ENCODE results near the gene COMMD9. TPM values are rescaled to one million over a fixed set of nuclear protein-coding genes. Genes with fewer than 3 reads are reported as not detected.

The COMMD9 gene
- total and polyA plus RNA-seq, 2 experiments from 2014 or later, result 50.3 to 95.3 TPM

DNA sequence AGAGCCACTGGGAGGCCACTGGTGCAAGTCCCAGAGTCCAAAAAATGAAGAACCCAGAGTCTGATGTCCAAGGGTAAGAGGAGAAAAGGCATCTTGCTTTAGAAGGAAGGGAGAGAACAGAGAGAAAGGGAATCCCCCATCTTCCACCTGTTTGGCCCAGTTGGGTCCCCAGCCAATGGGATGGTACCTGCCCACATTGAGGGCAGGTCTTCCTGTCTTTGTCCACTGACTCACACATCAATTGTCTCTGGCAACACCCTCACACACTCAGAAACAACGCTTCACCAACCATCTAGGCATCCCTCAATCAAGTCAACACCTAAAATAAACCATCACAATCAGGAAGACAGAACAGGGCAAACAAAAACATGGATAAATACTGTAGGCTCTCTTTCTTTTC lies 6.3 kb downstream of the COMMD9 start:
- no peaks in the 10 kb centered on the region for H3K36me3 ChIP-seq (replicated peaks; ENCODE audit: insufficient read depth, low read depth)
- H4K20me1 ChIP-seq (ENCODE audit: insufficient read depth, poor library complexity, severe bottlenecking), result no peaks in the 10 kb centered on the region
- TF ChIP-seq EZH2 (IDR thresholded peaks at IDR 0.05; ENCODE audit: borderline replicate concordance) (no peak), EZH2phosphoT487 (IDR thresholded peaks at IDR 0.05; ENCODE audit: low read depth, severe bottlenecking, unreplicated experiment) (no peak)
- TF ChIP-seq, protein P1, sequence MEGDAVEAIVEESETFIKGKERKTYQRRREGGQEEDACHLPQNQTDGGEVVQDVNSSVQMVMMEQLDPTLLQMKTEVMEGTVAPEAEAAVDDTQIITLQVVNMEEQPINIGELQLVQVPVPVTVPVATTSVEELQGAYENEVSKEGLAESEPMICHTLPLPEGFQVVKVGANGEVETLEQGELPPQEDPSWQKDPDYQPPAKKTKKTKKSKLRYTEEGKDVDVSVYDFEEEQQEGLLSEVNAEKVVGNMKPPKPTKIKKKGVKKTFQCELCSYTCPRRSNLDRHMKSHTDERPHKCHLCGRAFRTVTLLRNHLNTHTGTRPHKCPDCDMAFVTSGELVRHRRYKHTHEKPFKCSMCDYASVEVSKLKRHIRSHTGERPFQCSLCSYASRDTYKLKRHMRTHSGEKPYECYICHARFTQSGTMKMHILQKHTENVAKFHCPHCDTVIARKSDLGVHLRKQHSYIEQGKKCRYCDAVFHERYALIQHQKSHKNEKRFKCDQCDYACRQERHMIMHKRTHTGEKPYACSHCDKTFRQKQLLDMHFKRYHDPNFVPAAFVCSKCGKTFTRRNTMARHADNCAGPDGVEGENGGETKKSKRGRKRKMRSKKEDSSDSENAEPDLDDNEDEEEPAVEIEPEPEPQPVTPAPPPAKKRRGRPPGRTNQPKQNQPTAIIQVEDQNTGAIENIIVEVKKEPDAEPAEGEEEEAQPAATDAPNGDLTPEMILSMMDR (IDR thresholded peaks at IDR 0.05; ENCODE audit: poor library complexity), result no peak
- H3K27me3 ChIP-seq, result no peaks in the 10 kb centered on the region
- no peaks in the 10 kb centered on the region for H3K9me2 ChIP-seq (replicated peaks; ENCODE audit: insufficient read depth)
- no peaks in the 10 kb centered on the region for H3K4me1 ChIP-seq (ENCODE audit: insufficient read depth)
- no peak overlapping the region for H3K4me3 ChIP-seq
- H3K79me2 ChIP-seq, result peaks cover 61% of the 10 kb centered on the region
- H2AFZ ChIP-seq, result no peak overlapping the region
- WGBS (ENCODE audit: low lambda C conversion rate, missing lambda C conversion rate), result 79% methylated on average over 1 of the region's 1 CpG
- DNase-seq (ENCODE audit: low spot score), result no peak
- H3K4me2 ChIP-seq, result no peak overlapping the region
- no peaks in the 10 kb centered on the region for H3K9me3 ChIP-seq (ENCODE audit: low read depth)
- no peak overlapping the region for H3K27ac ChIP-seq

DNA sequence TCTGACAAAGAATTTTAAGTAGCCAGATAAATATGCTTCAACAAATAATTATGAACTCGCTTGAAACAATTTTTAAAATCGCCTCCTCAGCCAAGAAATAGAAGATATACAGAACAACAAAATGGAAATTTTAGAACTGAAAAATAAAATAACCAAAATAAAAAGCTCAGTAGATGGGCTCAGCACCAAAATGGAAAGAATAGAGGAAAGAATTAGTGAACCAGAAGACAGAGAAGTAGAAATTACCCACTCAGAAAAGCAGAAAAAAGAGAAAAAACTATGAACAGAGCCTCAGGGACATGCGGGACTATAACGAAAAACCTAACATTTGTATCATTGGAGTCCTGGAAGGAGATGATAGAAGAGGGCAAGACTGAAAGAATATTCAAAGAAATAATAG lies 7.4 kb downstream of the COMMD9 start:
- H3K27me3 ChIP-seq, result no peaks in the 10 kb centered on the region
- H3K79me2 ChIP-seq, result peaks cover 56% of the 10 kb centered on the region
- no peaks in the 10 kb centered on the region for H3K4me1 ChIP-seq (ENCODE audit: insufficient read depth)
- no peak overlapping the region for H3K4me2 ChIP-seq
- H4K20me1 ChIP-seq (ENCODE audit: insufficient read depth, poor library complexity, severe bottlenecking), result no peaks in the 10 kb centered on the region
- no peaks in the 10 kb centered on the region for H3K9me2 ChIP-seq (replicated peaks; ENCODE audit: insufficient read depth)
- no peaks in the 10 kb centered on the region for H3K36me3 ChIP-seq (replicated peaks; ENCODE audit: insufficient read depth, low read depth)
- H3K27ac ChIP-seq, result no peak overlapping the region
- TF ChIP-seq EZH2phosphoT487 (IDR thresholded peaks at IDR 0.05; ENCODE audit: low read depth, severe bottlenecking, unreplicated experiment), result no peak
- TF ChIP-seq, protein P1 (IDR thresholded peaks at IDR 0.05; ENCODE audit: poor library complexity), result no peak
- TF ChIP-seq EZH2 (IDR thresholded peaks at IDR 0.05; ENCODE audit: borderline replicate concordance), result no peak
- no peaks in the 10 kb centered on the region for H3K9me3 ChIP-seq (ENCODE audit: low read depth)
- WGBS (ENCODE audit: low lambda C conversion rate, missing lambda C conversion rate), result 97% methylated on average over 4 of the region's 4 CpGs
- DNase-seq (ENCODE audit: low spot score), result no peak
- H2AFZ ChIP-seq, result no peak overlapping the region
- no peak overlapping the region for H3K4me3 ChIP-seq

DNA sequence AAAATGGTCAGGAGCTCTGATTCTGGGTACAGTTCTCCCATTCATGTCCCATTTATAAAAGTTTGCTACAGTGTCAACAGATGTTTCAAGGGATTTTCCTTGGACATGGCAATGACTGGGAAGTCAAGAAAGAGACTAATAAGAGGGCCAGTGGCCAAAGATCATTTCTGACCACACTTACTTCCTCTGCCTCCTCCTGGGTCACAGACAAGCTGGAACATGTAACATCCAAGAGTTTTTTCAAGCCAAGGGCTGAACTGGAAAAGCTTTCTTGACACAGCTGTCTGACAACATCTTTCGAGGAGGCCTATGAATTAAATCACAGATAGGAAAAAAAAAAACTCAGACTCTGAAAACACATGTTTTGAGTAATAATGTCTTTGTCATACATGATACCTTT lies 8.7 kb downstream of the COMMD9 start:
- no peaks in the 10 kb centered on the region for H3K4me1 ChIP-seq (ENCODE audit: insufficient read depth)
- no peaks in the 10 kb centered on the region for H3K9me2 ChIP-seq (replicated peaks; ENCODE audit: insufficient read depth)
- H3K27me3 ChIP-seq, result no peaks in the 10 kb centered on the region
- no peak overlapping the region for H3K27ac ChIP-seq
- no peak overlapping the region for H2AFZ ChIP-seq
- no peaks in the 10 kb centered on the region for H3K9me3 ChIP-seq (ENCODE audit: low read depth)
- no peaks in the 10 kb centered on the region for H4K20me1 ChIP-seq (ENCODE audit: insufficient read depth, poor library complexity, severe bottlenecking)
- H3K79me2 ChIP-seq, result peaks cover 44% of the 10 kb centered on the region
- H3K36me3 ChIP-seq (replicated peaks; ENCODE audit: insufficient read depth, low read depth), result no peaks in the 10 kb centered on the region
- H3K4me2 ChIP-seq, result no peak overlapping the region
- 78% methylated on average over 1 of the region's 1 CpG for WGBS (ENCODE audit: low lambda C conversion rate, missing lambda C conversion rate)
- H3K4me3 ChIP-seq, result no peak overlapping the region
- TF ChIP-seq, protein P1 (IDR thresholded peaks at IDR 0.05; ENCODE audit: poor library complexity), result no peak
- no peak for TF ChIP-seq EZH2phosphoT487 (IDR thresholded peaks at IDR 0.05; ENCODE audit: low read depth, severe bottlenecking, unreplicated experiment)
- no peak for TF ChIP-seq EZH2 (IDR thresholded peaks at IDR 0.05; ENCODE audit: borderline replicate concordance)
- DNase-seq (ENCODE audit: low spot score), result no peak

All from hepatocyte (in vitro differentiated cells).